HepG2 (cell line): ENCODE measurements around the gene DCP2. TPM values are rescaled to one million over a fixed set of nuclear protein-coding genes. Genes with fewer than 3 reads are reported as not detected.
A peak's percentile ranks its signal among the peaks of the same experiment; 100 is the strongest.

Experiments used
- GATAD1 ChIP-seq: IDR thresholded peaks from 2 replicates; pipeline ENCODE4 v1.6.1; 2016; ENCODE audit warnings: missing genetic modification reagents, missing compliant biosample characterization
- HMGA1 ChIP-seq: sonication (generic); formaldehyde crosslinking; conservative IDR thresholded peaks from 2 replicates; pipeline ENCODE4 v1.4.0; 2020; ENCODE audit warnings: missing genetic modification reagents
- IKZF4 ChIP-seq: sonication (generic); formaldehyde crosslinking; IDR thresholded peaks from 2 replicates; pipeline ENCODE4 v1.5.1; 2020; ENCODE audit warnings: borderline replicate concordance, mild to moderate bottlenecking, low read depth, missing genetic modification reagents; ENCODE audit errors: not compliant biosample characterization
- MTF2 ChIP-seq: sonication (generic); formaldehyde crosslinking; IDR thresholded peaks from 2 replicates; pipeline ENCODE4 v1.5.0; 2020; ENCODE audit warnings: missing genetic modification reagents, borderline replicate concordance
- MYC ChIP-seq: sonication (generic); formaldehyde crosslinking; IDR thresholded peaks from 2 replicates; pipeline ENCODE4 v1.9.0; 2021; ENCODE audit warnings: missing genetic modification reagents, borderline replicate concordance
- NPAS2 ChIP-seq: sonication (generic); formaldehyde crosslinking; IDR thresholded peaks from 2 replicates; pipeline ENCODE4 v1.8.0; 2022; ENCODE audit warnings: mild to moderate bottlenecking, missing genetic modification reagents, borderline replicate concordance
- PRMT3 ChIP-seq: sonication (generic); formaldehyde crosslinking; IDR thresholded peaks from 2 replicates; pipeline ENCODE4 v1.8.1; 2022; ENCODE audit warnings: low read depth, mild to moderate bottlenecking, moderate library complexity, missing genetic modification reagents, borderline replicate concordance
- RBM39 ChIP-seq: fragments of 200-400 bp; formaldehyde crosslinking; IDR thresholded peaks from one replicate; pipeline ENCODE4 v1.6.1; 2018; ENCODE audit warnings: antibody characterized with exemption, mild to moderate bottlenecking, low read depth, low read length; ENCODE audit not compliant: poor library complexity, severe bottlenecking
- SALL2 ChIP-seq: sonication (generic); formaldehyde crosslinking; IDR thresholded peaks from 2 replicates; pipeline ENCODE4 v1.8.1; 2023; ENCODE audit warnings: mild to moderate bottlenecking, missing genetic modification reagents, inconsistent platforms
- TBX2 ChIP-seq: sonication (generic); formaldehyde crosslinking; IDR thresholded peaks from 2 replicates; pipeline ENCODE4 v1.5.0; 2020; ENCODE audit warnings: missing genetic modification reagents, mild to moderate bottlenecking, borderline replicate concordance
- TFAP4 ChIP-seq: sonication (generic); IDR thresholded peaks from 2 replicates; pipeline ENCODE4 v1.6.1; 2016; ENCODE audit warnings: low read depth, borderline replicate concordance
- XBP1 ChIP-seq: sonication (generic); formaldehyde crosslinking; IDR thresholded peaks from 2 replicates; pipeline ENCODE4 v1.5.0; 2020; ENCODE audit warnings: missing genetic modification reagents
- ZNF10 ChIP-seq: sonication (generic); formaldehyde crosslinking; IDR thresholded peaks from 2 replicates; pipeline ENCODE4 v1.4.0; 2020; ENCODE audit warnings: mild to moderate bottlenecking, low read depth, missing genetic modification reagents, borderline replicate concordance
- ZNF101 ChIP-seq: sonication (generic); formaldehyde crosslinking; IDR thresholded peaks from 2 replicates; pipeline ENCODE4 v1.4.0; 2020; ENCODE audit warnings: mild to moderate bottlenecking, low read depth, missing genetic modification reagents, borderline replicate concordance
- ZNF224 ChIP-seq: sonication (generic); formaldehyde crosslinking; IDR thresholded peaks from 2 replicates; pipeline ENCODE4 v1.5.0; 2020; ENCODE audit warnings: mild to moderate bottlenecking, missing genetic modification reagents
- ZNF558 ChIP-seq: sonication (generic); formaldehyde crosslinking; IDR thresholded peaks from 2 replicates; pipeline ENCODE4 v1.9.0; 2022; ENCODE audit warnings: mild to moderate bottlenecking, missing genetic modification reagents, borderline replicate concordance
- polyA plus RNA-seq, 8 experiments: library from polyadenylated mRNA; depleted of rRNA in 3 of 8; stranded (reverse) in 7 of 8; unstranded in 1 of 8; fragments of >200 nt; fragmentation: Illumina TruSeq in 4 of 8; extraction: Trizol in 4 of 8; gene quantifications; 2 replicates each; pipeline versions ENCODE4 v1.2.1 to v1.2.3, GENCODE V29; 2011 to 2016; ENCODE audit warnings: low read depth in 4 of 8, missing spikeins in 1 of 8, mixed read lengths in 1 of 8; ENCODE audit not compliant: insufficient read depth in 1 of 8
- total RNA-seq, 5 experiments: library from RNA; depleted of rRNA; stranded (reverse); fragments of >200 nt; fragmentation: Illumina TruSeq; extraction: Trizol; gene quantifications; 2 replicates each; pipeline ENCODE4 v1.2.3, GENCODE V29; 2016; ENCODE audit warnings: low read depth in 1 of 5
- TF ChIP-seq, protein P1 (sequence below): sonication (generic); formaldehyde crosslinking; IDR thresholded peaks from 2 replicates; pipeline ENCODE4 v1.4.0; 2020; ENCODE audit warnings: missing genetic modification reagents
- TF ChIP-seq, protein P2 (sequence below): sonication (generic); formaldehyde crosslinking; IDR thresholded peaks from 2 replicates; pipeline ENCODE4 v1.4.0; 2020; ENCODE audit warnings: missing genetic modification reagents, borderline replicate concordance
- TF ChIP-seq, protein P3 (sequence below): conservative IDR thresholded peaks from 2 replicates; pipeline ENCODE4 v1.6.1; 2018; ENCODE audit warnings: missing genetic modification reagents
- TF ChIP-seq, protein P4 (sequence below): sonication (generic); formaldehyde crosslinking; IDR thresholded peaks from 2 replicates; pipeline ENCODE4 v1.4.0; 2020; ENCODE audit warnings: missing genetic modification reagents, borderline replicate concordance

The DCP2 gene
- total and polyA plus RNA-seq, 2 of the 13 experiments (the other 11 are each of a cell fraction or from before 2014, with no cell fraction given): 16.2 to 63.4 TPM

- TF ChIP-seq, protein P1, sequence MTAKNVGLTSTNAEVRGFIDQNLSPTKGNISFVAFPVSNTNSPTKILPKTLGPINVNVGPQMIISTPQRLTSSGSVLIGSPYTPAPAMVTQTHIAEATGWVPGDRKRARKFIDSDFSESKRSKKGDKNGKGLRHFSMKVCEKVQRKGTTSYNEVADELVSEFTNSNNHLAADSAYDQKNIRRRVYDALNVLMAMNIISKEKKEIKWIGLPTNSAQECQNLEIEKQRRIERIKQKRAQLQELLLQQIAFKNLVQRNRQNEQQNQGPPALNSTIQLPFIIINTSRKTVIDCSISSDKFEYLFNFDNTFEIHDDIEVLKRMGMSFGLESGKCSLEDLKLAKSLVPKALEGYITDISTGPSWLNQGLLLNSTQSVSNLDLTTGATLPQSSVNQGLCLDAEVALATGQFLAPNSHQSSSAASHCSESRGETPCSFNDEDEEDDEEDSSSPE (CRISPR knock-in tag): peak; percentile 99
- TF ChIP-seq, protein P2, sequence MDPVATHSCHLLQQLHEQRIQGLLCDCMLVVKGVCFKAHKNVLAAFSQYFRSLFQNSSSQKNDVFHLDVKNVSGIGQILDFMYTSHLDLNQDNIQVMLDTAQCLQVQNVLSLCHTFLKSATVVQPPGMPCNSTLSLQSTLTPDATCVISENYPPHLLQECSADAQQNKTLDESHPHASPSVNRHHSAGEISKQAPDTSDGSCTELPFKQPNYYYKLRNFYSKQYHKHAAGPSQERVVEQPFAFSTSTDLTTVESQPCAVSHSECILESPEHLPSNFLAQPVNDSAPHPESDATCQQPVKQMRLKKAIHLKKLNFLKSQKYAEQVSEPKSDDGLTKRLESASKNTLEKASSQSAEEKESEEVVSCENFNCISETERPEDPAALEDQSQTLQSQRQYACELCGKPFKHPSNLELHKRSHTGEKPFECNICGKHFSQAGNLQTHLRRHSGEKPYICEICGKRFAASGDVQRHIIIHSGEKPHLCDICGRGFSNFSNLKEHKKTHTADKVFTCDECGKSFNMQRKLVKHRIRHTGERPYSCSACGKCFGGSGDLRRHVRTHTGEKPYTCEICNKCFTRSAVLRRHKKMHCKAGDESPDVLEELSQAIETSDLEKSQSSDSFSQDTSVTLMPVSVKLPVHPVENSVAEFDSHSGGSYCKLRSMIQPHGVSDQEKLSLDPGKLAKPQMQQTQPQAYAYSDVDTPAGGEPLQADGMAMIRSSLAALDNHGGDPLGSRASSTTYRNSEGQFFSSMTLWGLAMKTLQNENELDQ: no peak
- TF ChIP-seq MTF2: no peak
- TF ChIP-seq ZNF101 (CRISPR knock-in tag): no peak
- no peak; the same call in 1 of the 2 replicates for TF ChIP-seq SALL2
- peak; percentile 79 for TF ChIP-seq IKZF4
- peak; percentile 24 for TF ChIP-seq RBM39
- TF ChIP-seq HMGA1 (CRISPR knock-in tag): no peak
- TF ChIP-seq XBP1 (CRISPR knock-in tag): no peak
- 0 out of 2 replicates have a peak, but pooled peaks have one; percentile 69 for TF ChIP-seq ZNF558
- peak; percentile 68; the same call in 1 of the 2 replicates for TF ChIP-seq TBX2 (CRISPR knock-in tag)
- TF ChIP-seq, protein P3, sequence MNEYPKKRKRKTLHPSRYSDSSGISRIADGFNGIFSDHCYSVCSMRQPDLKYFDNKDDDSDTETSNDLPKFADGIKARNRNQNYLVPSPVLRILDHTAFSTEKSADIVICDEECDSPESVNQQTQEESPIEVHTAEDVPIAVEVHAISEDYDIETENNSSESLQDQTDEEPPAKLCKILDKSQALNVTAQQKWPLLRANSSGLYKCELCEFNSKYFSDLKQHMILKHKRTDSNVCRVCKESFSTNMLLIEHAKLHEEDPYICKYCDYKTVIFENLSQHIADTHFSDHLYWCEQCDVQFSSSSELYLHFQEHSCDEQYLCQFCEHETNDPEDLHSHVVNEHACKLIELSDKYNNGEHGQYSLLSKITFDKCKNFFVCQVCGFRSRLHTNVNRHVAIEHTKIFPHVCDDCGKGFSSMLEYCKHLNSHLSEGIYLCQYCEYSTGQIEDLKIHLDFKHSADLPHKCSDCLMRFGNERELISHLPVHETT: no peak
- TF ChIP-seq NPAS2 (CRISPR knock-in tag): no peak
- TF ChIP-seq GATAD1 (CRISPR knock-in tag): peak; percentile 89
- TF ChIP-seq ZNF224 (CRISPR knock-in tag): 0 out of 2 replicates have a peak, but pooled peaks have one; percentile 60
- TF ChIP-seq TFAP4: no peak
- TF ChIP-seq ZNF10: no peak
- TF ChIP-seq PRMT3 (CRISPR knock-in tag): no peak; the same call in 1 of the 2 replicates
- TF ChIP-seq, protein P4, sequence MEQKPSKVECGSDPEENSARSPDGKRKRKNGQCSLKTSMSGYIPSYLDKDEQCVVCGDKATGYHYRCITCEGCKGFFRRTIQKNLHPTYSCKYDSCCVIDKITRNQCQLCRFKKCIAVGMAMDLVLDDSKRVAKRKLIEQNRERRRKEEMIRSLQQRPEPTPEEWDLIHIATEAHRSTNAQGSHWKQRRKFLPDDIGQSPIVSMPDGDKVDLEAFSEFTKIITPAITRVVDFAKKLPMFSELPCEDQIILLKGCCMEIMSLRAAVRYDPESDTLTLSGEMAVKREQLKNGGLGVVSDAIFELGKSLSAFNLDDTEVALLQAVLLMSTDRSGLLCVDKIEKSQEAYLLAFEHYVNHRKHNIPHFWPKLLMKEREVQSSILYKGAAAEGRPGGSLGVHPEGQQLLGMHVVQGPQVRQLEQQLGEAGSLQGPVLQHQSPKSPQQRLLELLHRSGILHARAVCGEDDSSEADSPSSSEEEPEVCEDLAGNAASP: no peak; the same call in 1 of the 2 replicates
- TF ChIP-seq MYC: peak; percentile 76
These were observed at the start of gene DCP2 (continued) for GRCh38 chr5:112976432-112977309.
